HepG2 (cell line): ENCODE measurements around the gene HDAC3. TPM values are rescaled to one million over a fixed set of nuclear protein-coding genes. Genes with fewer than 3 reads are reported as not detected.

Experiments
- DNMT3B ChIP-seq: conservative IDR thresholded peaks from 2 replicates; pipeline ENCODE4 v1.6.1; 2016; ENCODE audit warnings: missing biosample characterization, control low read depth
- ELF1 ChIP-seq: sonication (generic); formaldehyde crosslinking; IDR thresholded peaks from 2 replicates; pipeline ENCODE4 v1.4.0; 2020; ENCODE audit warnings: missing genetic modification reagents
- ELF3 ChIP-seq: IDR thresholded peaks from 2 replicates; pipeline ENCODE4 v1.6.1; 2016; ENCODE audit warnings: missing genetic modification reagents, missing compliant biosample characterization
- FOXC1 ChIP-seq: sonication (generic); formaldehyde crosslinking; IDR thresholded peaks from 2 replicates; pipeline ENCODE4 v1.8.0; 2022; ENCODE audit warnings: mild to moderate bottlenecking, missing genetic modification reagents, borderline replicate concordance
- KDM5B ChIP-seq: sonication (generic); formaldehyde crosslinking; IDR thresholded peaks from 2 replicates; pipeline ENCODE4 v1.4.0; 2020; ENCODE audit warnings: missing genetic modification reagents, mild to moderate bottlenecking, borderline replicate concordance
- KLF16 ChIP-seq, 2 experiments: sonication (generic) in 1 of 2; formaldehyde crosslinking in 1 of 2; IDR thresholded peaks; 2 replicates each; pipeline versions ENCODE4 v1.6.1 to v1.8.0; 2016 to 2023; ENCODE audit warnings: missing genetic modification reagents in 2 of 2, missing compliant biosample characterization in 1 of 2
- NCOA5 ChIP-seq: sonication (generic); formaldehyde crosslinking; IDR thresholded peaks from 2 replicates; pipeline ENCODE4 v1.4.0; 2020; ENCODE audit warnings: missing genetic modification reagents
- PCBP2 ChIP-seq: fragments of 200-400 bp; formaldehyde crosslinking; optimal IDR thresholded peaks from 2 replicates; pipeline ENCODE3; 2018; ENCODE audit warnings: low read length, low read depth; ENCODE audit not compliant: poor library complexity, severe bottlenecking
- POLR2AphosphoS5 ChIP-seq: IDR thresholded peaks from 2 replicates; pipeline ENCODE4 v1.6.1; 2012; ENCODE audit warnings: low read depth, low read length
- SIX1 ChIP-seq: sonication (generic); formaldehyde crosslinking; IDR thresholded peaks from 2 replicates; pipeline ENCODE4 v1.4.0; 2020; ENCODE audit warnings: missing genetic modification reagents, borderline replicate concordance
- U2AF1 ChIP-seq: fragments of 200-400 bp; formaldehyde crosslinking; optimal IDR thresholded peaks from 2 replicates; pipeline ENCODE3; 2017; ENCODE audit warnings: mild to moderate bottlenecking, low read depth, low read length
- XBP1 ChIP-seq: sonication (generic); formaldehyde crosslinking; IDR thresholded peaks from 2 replicates; pipeline ENCODE4 v1.5.0; 2020; ENCODE audit warnings: missing genetic modification reagents
- ZBED4 ChIP-seq: sonication (generic); formaldehyde crosslinking; IDR thresholded peaks from 2 replicates; pipeline ENCODE4 v1.4.0; 2020; ENCODE audit warnings: missing genetic modification reagents, borderline replicate concordance
- ZBTB3 ChIP-seq: sonication (generic); formaldehyde crosslinking; IDR thresholded peaks from 2 replicates; pipeline ENCODE4 v1.4.0; 2020; ENCODE audit warnings: low read depth, mild to moderate bottlenecking, moderate library complexity, missing genetic modification reagents, borderline replicate concordance
- ZBTB34 ChIP-seq: sonication (generic); formaldehyde crosslinking; IDR thresholded peaks from 2 replicates; pipeline ENCODE4 v1.8.0; 2022; ENCODE audit warnings: mild to moderate bottlenecking, missing genetic modification reagents
- ZIK1 ChIP-seq: sonication (generic); formaldehyde crosslinking; IDR thresholded peaks from 2 replicates; pipeline ENCODE4 v1.5.0; 2020; ENCODE audit warnings: mild to moderate bottlenecking, low read depth, missing genetic modification reagents, borderline replicate concordance
- ZNF18 ChIP-seq: sonication (generic); formaldehyde crosslinking; IDR thresholded peaks from 2 replicates; pipeline ENCODE4 v1.8.0; 2022; ENCODE audit warnings: mild to moderate bottlenecking, missing genetic modification reagents; ENCODE audit not compliant: insufficient replicate concordance
- ZNF672 ChIP-seq: sonication (generic); formaldehyde crosslinking; IDR thresholded peaks from 2 replicates; pipeline ENCODE4 v1.8.1; 2022; ENCODE audit warnings: missing genetic modification reagents
- ZNF776 ChIP-seq: sonication (generic); formaldehyde crosslinking; IDR thresholded peaks from 2 replicates; pipeline ENCODE4 v1.4.0; 2020; ENCODE audit warnings: mild to moderate bottlenecking, missing genetic modification reagents
- ZNF788 ChIP-seq: sonication (generic); formaldehyde crosslinking; IDR thresholded peaks from 2 replicates; pipeline ENCODE4 v1.5.0; 2020; ENCODE audit warnings: mild to moderate bottlenecking, missing genetic modification reagents, borderline replicate concordance
- ZNF879 ChIP-seq: sonication (generic); formaldehyde crosslinking; IDR thresholded peaks from 2 replicates; pipeline ENCODE4 v1.8.1; 2023; ENCODE audit warnings: missing genetic modification reagents
- ZSCAN29 ChIP-seq: sonication (generic); formaldehyde crosslinking; conservative IDR thresholded peaks from 2 replicates; pipeline ENCODE4 v1.4.0; 2020; ENCODE audit warnings: mild to moderate bottlenecking, missing genetic modification reagents
- polyA plus RNA-seq, 8 experiments: library from polyadenylated mRNA; depleted of rRNA in 3 of 8; stranded (reverse) in 7 of 8; unstranded in 1 of 8; fragments of >200 nt; fragmentation: Illumina TruSeq in 4 of 8; extraction: Trizol in 4 of 8; gene quantifications; 2 replicates each; pipeline versions ENCODE4 v1.2.1 to v1.2.3, GENCODE V29; 2011 to 2016; ENCODE audit warnings: low read depth in 4 of 8, missing spikeins in 1 of 8, mixed read lengths in 1 of 8; ENCODE audit not compliant: insufficient read depth in 1 of 8
- total RNA-seq, 5 experiments: library from RNA; depleted of rRNA; stranded (reverse); fragments of >200 nt; fragmentation: Illumina TruSeq; extraction: Trizol; gene quantifications; 2 replicates each; pipeline ENCODE4 v1.2.3, GENCODE V29; 2016; ENCODE audit warnings: low read depth in 1 of 5

HDAC3 gene
- total and polyA plus RNA-seq, 2 of the 13 experiments (the other 11 are each of a cell fraction or from before 2014, with no cell fraction given): 84.0 to 94.1 TPM

- TF ChIP-seq U2AF1 (peak; percentile 26), ZNF18 (CRISPR knock-in tag) (no peak), ZBED4 (no peak), ZIK1 (CRISPR knock-in tag) (no peak), ZNF776 (CRISPR knock-in tag) (peak; percentile 36; the same call in 1 of the 2 replicates), KLF16 (CRISPR knock-in tag; IDR thresholded peaks at IDR 0.05) (no peak), ELF1 (CRISPR knock-in tag) (0 out of 2 replicates have a peak, but pooled peaks have one; percentile 15), NCOA5 (no peak), ZSCAN29 (CRISPR knock-in tag) (0 out of 2 replicates have a peak, but pooled peaks have one; percentile 27), XBP1 (CRISPR knock-in tag) (no peak), SIX1 (no peak; the same call in 1 of the 2 replicates), PCBP2 (no peak), ELF3 (CRISPR knock-in tag) (no peak), ZBTB34 (CRISPR knock-in tag) (peak; percentile 31; the same call in 1 of the 2 replicates), ZBTB3 (CRISPR knock-in tag) (0 out of 2 replicates have a peak, but pooled peaks have one; percentile 45), DNMT3B (CRISPR knock-in tag) (no peak), KDM5B (CRISPR knock-in tag) (peak; percentile 62; the same call in 1 of the 2 replicates), POLR2AphosphoS5 (no peak), ZNF788 (peak; percentile 15; the same call in 1 of the 2 replicates), ZNF879 (0 out of 2 replicates have a peak, but pooled peaks have one; percentile 69), FOXC1 (CRISPR knock-in tag) (no peak), ZNF672 (0 out of 2 replicates have a peak, but pooled peaks have one; percentile 55)
Measured at GRCh38 chr5:141637123-141637766, 596 bp upstream of the HDAC3 start (continued).
